Lower leg skin (tissue), 3 donors: ENCODE measurements around the gene AGBL1.

Experiments
- CTCF ChIP-seq, 3 donors: fragments of 450-650 bp; IDR thresholded peaks; one replicate each; pipeline ENCODE4 v1.5.1; 2016; ENCODE audit warnings: antibody characterized with exemption in 3 of 3, mild to moderate bottlenecking in 3 of 3, moderate library complexity in 2 of 3
- POLR2A ChIP-seq, 2 donors: fragments of 450-650 bp; IDR thresholded peaks; one replicate each; pipeline ENCODE4 v1.6.1; 2016 to 2017; ENCODE audit warnings: antibody characterized with exemption in 2 of 2, mild to moderate bottlenecking in 1 of 2, moderate library complexity in 1 of 2

GRCh38 chr15:86042226-86042625, 37.4 kb upstream of the AGBL1 start:
- TF ChIP-seq CTCF (IDR thresholded peaks at IDR 0.05) = no peak
- no peak for TF ChIP-seq POLR2A (IDR thresholded peaks at IDR 0.05)
